OCI-LY3 (cell line): ENCODE measurements around the gene RIPK3.

Experiments
- CTCF ChIP-seq: fragments of 200-600, 300-600 bp; sonication (generic); IDR thresholded peaks from 2 replicates; pipeline ENCODE4 v1.5.1; 2014; ENCODE audit warnings: antibody characterized with exemption, low read length, low read depth
- EZH2phosphoT487 ChIP-seq: fragments of 200-600 bp; shearing (Covaris generic); IDR thresholded peaks from 2 replicates; pipeline ENCODE4 v1.6.1; 2018; ENCODE audit warnings: antibody characterized with exemption, mixed run types, low read depth

- TF ChIP-seq CTCF (no peak), EZH2phosphoT487 (no peak)
These were observed 25.9 kb downstream of the RIPK3 start for GRCh38 chr14:24313913-24314312.
